ENCODE results near the gene EML1.

GRCh38 chr14:99982537-99983250, 189.5 kb downstream of the EML1 start:
- peak; percentile 93 for TF ChIP-seq CTCF (IDR thresholded peaks at IDR 0.05)
- no peak for TF ChIP-seq ZFX (IDR thresholded peaks at IDR 0.05; ENCODE audit: borderline replicate concordance)

Measured in 22Rv1 (cell line).